ENCODE data around the gene RRAS. TPM values are rescaled to one million over a fixed set of nuclear protein-coding genes. Genes with fewer than 3 reads are reported as not detected.

RRAS gene
- total and polyA plus RNA-seq, 2 donors from 2014 or later: 92.3 to 140 TPM

- DNase-seq: no peak
- intact Hi-C loops (cut with DNase I): no loop called here
- no peaks in the 10 kb centered on the region for H3K4me1 ChIP-seq (ENCODE audit: control insufficient read depth in 2 of 3, insufficient read depth in 2 of 3, low read depth in 1 of 3, low read length in 3 of 3)
- no peak overlapping the region for H3K4me3 ChIP-seq (ENCODE audit: low read length in 3 of 3)
- no peak for FAIRE-seq
- TF ChIP-seq, protein P1, sequence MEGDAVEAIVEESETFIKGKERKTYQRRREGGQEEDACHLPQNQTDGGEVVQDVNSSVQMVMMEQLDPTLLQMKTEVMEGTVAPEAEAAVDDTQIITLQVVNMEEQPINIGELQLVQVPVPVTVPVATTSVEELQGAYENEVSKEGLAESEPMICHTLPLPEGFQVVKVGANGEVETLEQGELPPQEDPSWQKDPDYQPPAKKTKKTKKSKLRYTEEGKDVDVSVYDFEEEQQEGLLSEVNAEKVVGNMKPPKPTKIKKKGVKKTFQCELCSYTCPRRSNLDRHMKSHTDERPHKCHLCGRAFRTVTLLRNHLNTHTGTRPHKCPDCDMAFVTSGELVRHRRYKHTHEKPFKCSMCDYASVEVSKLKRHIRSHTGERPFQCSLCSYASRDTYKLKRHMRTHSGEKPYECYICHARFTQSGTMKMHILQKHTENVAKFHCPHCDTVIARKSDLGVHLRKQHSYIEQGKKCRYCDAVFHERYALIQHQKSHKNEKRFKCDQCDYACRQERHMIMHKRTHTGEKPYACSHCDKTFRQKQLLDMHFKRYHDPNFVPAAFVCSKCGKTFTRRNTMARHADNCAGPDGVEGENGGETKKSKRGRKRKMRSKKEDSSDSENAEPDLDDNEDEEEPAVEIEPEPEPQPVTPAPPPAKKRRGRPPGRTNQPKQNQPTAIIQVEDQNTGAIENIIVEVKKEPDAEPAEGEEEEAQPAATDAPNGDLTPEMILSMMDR (IDR thresholded peaks at IDR 0.05; ENCODE audit: borderline replicate concordance, extremely low read depth, insufficient read depth): no peak
- H3K27ac ChIP-seq (ENCODE audit: low read depth in 2 of 2, low read length in 2 of 2): no peak overlapping the region
- peaks cover 5 to 38% (median 8%) of the 10 kb centered on the region in 3 donors for H3K36me3 ChIP-seq (ENCODE audit: control insufficient read depth in 2 of 3, insufficient read depth in 3 of 3, low read length in 3 of 3)
- no peaks in the 10 kb centered on the region for H3K9me3 ChIP-seq (ENCODE audit: control insufficient read depth in 2 of 3, insufficient read depth in 1 of 3, low read length in 3 of 3)
- H3K9ac ChIP-seq (ENCODE audit: low read length in 3 of 3): no peak overlapping the region
- no peaks in the 10 kb centered on the region for H3K27me3 ChIP-seq (ENCODE audit: control insufficient read depth, insufficient read depth, low read length)
Measured at GRCh38 chr19:49613374-49613773, 26.6 kb downstream of the RRAS start.

DNA sequence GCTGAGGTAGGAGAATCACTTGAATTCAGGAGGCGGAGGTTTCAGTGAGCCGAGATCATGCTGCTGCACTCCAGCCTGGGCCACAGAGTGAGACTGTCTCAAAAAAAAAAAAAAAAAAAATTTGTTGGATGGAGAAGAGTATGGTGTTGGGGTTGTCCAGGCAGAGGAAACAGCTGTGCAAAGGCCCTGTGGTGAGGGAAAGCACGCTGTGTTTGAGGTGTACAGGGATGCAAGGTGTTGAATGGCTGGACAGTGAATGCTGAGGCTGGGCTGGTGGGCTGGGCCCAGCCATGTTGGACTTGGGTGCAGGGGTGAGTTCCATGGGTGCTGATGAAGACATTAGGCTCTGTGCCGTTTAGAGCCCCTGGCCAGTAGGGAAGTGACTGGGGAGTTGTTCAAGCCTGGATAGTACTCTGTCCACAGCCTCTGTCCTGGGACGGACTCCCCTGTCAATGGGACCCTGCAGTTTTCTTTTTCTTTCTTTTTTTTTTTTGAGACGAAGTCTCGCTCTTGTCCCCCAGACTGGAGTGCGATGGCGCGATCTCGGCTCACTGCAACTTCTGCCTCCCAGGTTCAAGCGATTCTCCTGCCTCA lies 30.3 kb downstream of the RRAS start:
- H3K36me3 ChIP-seq (ENCODE audit: control insufficient read depth in 2 of 3, insufficient read depth in 3 of 3, low read length in 3 of 3): peaks cover 0 to 17% (median 0%) of the 10 kb centered on the region in 3 donors

DNA sequence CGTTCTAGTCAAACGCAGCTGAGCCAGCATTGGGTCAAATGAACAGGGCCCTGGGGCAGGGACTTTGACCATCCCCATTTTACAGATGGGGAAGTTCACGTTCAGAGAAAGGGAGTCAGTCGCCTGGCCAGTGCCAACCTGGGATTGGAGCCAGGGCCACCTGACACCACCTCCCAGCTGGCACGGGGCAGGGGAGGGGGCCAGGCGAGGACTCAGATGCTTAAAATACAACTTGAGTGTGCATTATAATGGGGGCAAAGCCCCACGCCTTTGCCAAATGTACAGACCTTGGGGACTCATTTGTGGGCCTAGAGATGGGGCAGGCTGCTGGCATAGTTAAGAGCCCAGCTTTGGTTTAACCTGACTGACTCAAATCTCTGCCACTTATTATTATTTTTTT lies 34.3 kb downstream of the RRAS start:
- intact Hi-C loops (cut with DNase I): no loop called here
- no peak overlapping the region for H3K9ac ChIP-seq (ENCODE audit: low read length in 3 of 3)
- no peaks in the 10 kb centered on the region for H3K4me1 ChIP-seq (ENCODE audit: control insufficient read depth in 2 of 3, insufficient read depth in 2 of 3, low read depth in 1 of 3, low read length in 3 of 3)
- peaks cover 5 to 21% (median 9%) of the 10 kb centered on the region in 3 donors for H3K36me3 ChIP-seq (ENCODE audit: control insufficient read depth in 2 of 3, insufficient read depth in 3 of 3, low read length in 3 of 3)
- H3K9me3 ChIP-seq (ENCODE audit: control insufficient read depth in 2 of 3, insufficient read depth in 1 of 3, low read length in 3 of 3): no peaks in the 10 kb centered on the region
- no peaks in the 10 kb centered on the region for H3K27me3 ChIP-seq (ENCODE audit: control insufficient read depth, insufficient read depth, low read length)
- TF ChIP-seq, protein P1 (IDR thresholded peaks at IDR 0.05; ENCODE audit: borderline replicate concordance, extremely low read depth, insufficient read depth): no peak
- H3K4me3 ChIP-seq (ENCODE audit: low read length in 3 of 3): no peak overlapping the region
- FAIRE-seq: no peak
- DNase-seq: no peak
- no peak overlapping the region for H3K27ac ChIP-seq (ENCODE audit: low read depth in 2 of 2, low read length in 2 of 2)

More for the DNA sequence above, 30.3 kb downstream of the RRAS start:
- Histone ChIP-seq H3K27ac (ENCODE audit: low read depth in 2 of 2, low read length in 2 of 2) (no peak overlapping the region), H3K4me1 (ENCODE audit: control insufficient read depth in 2 of 3, insufficient read depth in 2 of 3, low read depth in 1 of 3, low read length in 3 of 3) (no peaks in the 10 kb centered on the region), H3K27me3 (ENCODE audit: control insufficient read depth, insufficient read depth, low read length) (no peaks in the 10 kb centered on the region), H3K9me3 (ENCODE audit: control insufficient read depth in 2 of 3, insufficient read depth in 1 of 3, low read length in 3 of 3) (no peaks in the 10 kb centered on the region), H3K9ac (ENCODE audit: low read length in 3 of 3) (no peak overlapping the region), H3K4me3 (ENCODE audit: low read length in 3 of 3) (no peak overlapping the region)
- DNase-seq: no peak
- intact Hi-C loops (cut with DNase I): no loop called here
- no peak for FAIRE-seq
- TF ChIP-seq, protein P1 (IDR thresholded peaks at IDR 0.05; ENCODE audit: borderline replicate concordance, extremely low read depth, insufficient read depth): no peak

DNA sequence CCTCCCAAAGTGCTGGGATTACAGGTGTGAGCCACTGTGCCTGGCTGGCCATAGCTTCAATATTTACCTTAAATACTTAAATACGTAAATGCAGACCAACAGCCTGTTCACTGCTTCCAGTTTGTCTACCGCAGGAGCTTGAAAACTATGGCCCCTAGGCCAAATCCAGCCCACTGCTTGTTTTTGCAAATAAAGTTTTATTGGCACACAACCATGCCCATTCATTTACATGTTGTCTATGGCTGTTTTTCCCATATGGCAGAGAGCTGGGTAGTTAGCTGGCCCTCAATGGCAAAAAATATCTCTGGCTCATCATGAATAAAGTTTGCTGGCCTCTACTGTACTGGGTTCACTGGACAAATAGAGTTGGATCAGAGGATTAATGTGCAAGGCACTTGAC lies 37.1 kb downstream of the RRAS start:
- DNase-seq (no peak), FAIRE-seq (no peak)
- Histone ChIP-seq H3K9me3 (ENCODE audit: control insufficient read depth in 2 of 3, insufficient read depth in 1 of 3, low read length in 3 of 3) (no peaks in the 10 kb centered on the region), H3K27me3 (ENCODE audit: control insufficient read depth, insufficient read depth, low read length) (no peaks in the 10 kb centered on the region), H3K4me1 (ENCODE audit: control insufficient read depth in 2 of 3, insufficient read depth in 2 of 3, low read depth in 1 of 3, low read length in 3 of 3) (no peaks in the 10 kb centered on the region), H3K9ac (ENCODE audit: low read length in 3 of 3) (no peak overlapping the region), H3K4me3 (ENCODE audit: low read length in 3 of 3) (no peak overlapping the region), H3K36me3 (ENCODE audit: control insufficient read depth in 2 of 3, insufficient read depth in 3 of 3, low read length in 3 of 3) (peaks cover 5 to 26% (median 9%) of the 10 kb centered on the region in 3 donors), H3K27ac (ENCODE audit: low read depth in 2 of 2, low read length in 2 of 2) (no peak overlapping the region)
- TF ChIP-seq, protein P1 (IDR thresholded peaks at IDR 0.05; ENCODE audit: borderline replicate concordance, extremely low read depth, insufficient read depth): no peak
- intact Hi-C loops (cut with DNase I): no loop called here

Data from kidney (tissue), 14 donors.